NT2/D1 (cell line): ENCODE data around the gene TUSC2.

Source experiments
- DNase-seq: peaks from one replicate; pipeline ENCODE4 v3.0.0-alpha.2; 2011; ENCODE audit warnings: low read depth, low spot score
- H3K27me3 ChIP-seq: 2 replicates; pipeline ENCODE4 v1.6.0; 2011; ENCODE audit warnings: mild to moderate bottlenecking; ENCODE audit not compliant: insufficient read length, insufficient read depth
- H3K36me3 ChIP-seq: 2 replicates; pipeline ENCODE4 v1.6.1; 2011; ENCODE audit warnings: mild to moderate bottlenecking, low read length, mixed read lengths; ENCODE audit not compliant: insufficient read depth, insufficient read length
- H3K4me1 ChIP-seq: 2 replicates; pipeline ENCODE4 v1.5.1; 2011; ENCODE audit not compliant: insufficient read depth, insufficient read length
- H3K4me3 ChIP-seq: 2 replicates; pipeline ENCODE4 v1.5.1; 2011; ENCODE audit warnings: low read depth; ENCODE audit not compliant: insufficient read length
- H3K9ac ChIP-seq: 2 replicates; pipeline ENCODE4 v1.6.0; 2011; ENCODE audit warnings: low read depth; ENCODE audit not compliant: insufficient read length
- H3K9me3 ChIP-seq: 2 replicates; pipeline ENCODE4 v1.5.1; 2011; ENCODE audit warnings: mild to moderate bottlenecking, low read length; ENCODE audit not compliant: insufficient read depth
- SUZ12 ChIP-seq: IDR thresholded peaks from 2 replicates; pipeline ENCODE4 v1.6.1; 2011; ENCODE audit not compliant: insufficient read length, insufficient read depth; ENCODE audit errors: extremely low read depth
- YY1 ChIP-seq: IDR thresholded peaks from 2 replicates; pipeline ENCODE4 v1.6.1; 2011; ENCODE audit not compliant: insufficient read length, insufficient read depth
- ZNF274 ChIP-seq: IDR thresholded peaks from 2 replicates; pipeline ENCODE4 v1.6.1; 2011; ENCODE audit warnings: mild to moderate bottlenecking, low read depth, low read length

Gene TUSC2

DNA sequence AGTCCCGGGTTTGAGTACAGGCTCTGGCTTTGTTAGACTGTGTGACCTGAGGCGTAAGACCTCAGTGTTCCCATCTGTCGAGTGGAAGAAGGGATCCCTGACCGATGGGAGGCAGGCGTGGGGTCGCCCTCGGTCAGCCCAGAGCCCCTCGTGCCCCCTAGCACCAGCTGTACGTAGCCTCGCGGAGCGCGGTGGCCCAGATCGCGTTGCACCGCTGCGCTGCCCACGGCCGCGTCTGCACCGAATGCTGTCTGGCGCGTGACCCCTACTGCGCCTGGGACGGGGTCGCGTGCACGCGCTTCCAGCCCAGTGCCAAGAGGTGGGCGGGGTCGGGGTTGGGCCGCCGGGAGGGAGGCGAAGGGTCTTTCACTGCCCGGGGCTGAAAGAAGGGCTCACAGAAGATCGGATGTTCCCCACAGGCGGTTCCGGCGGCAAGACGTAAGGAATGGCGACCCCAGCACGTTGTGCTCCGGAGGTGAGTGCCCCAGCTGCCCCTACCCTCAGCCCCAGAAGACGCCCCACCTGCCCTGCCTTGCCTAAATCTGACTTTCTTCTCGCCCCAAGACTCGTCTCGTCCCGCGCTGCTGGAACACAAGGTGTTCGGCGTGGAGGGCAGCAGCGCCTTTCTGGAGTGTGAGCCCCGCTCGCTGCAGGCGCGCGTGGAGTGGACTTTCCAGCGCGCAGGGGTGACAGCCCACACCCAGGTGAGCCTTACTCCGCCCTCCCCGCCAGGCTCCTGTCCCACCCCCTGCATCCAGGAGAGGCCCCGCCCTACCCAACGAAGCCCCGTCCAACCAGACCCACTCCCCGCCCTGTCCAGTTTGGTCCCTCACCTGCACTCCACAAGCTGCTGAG, 52.7 kb downstream of the TUSC2 start:
- no peak for TF ChIP-seq ZNF274
- no peak for TF ChIP-seq SUZ12
- TF ChIP-seq YY1 = no peak
- Histone ChIP-seq H3K4me1 (peaks cover 32% of the 10 kb centered on the region), H3K9me3 (no peaks in the 10 kb centered on the region), H3K9ac (no peak overlapping the region), H3K36me3 (peaks cover 76% of the 10 kb centered on the region), H3K4me3 (no peak overlapping the region), H3K27me3 (no peaks in the 10 kb centered on the region)
- no peak for DNase-seq
